Suprapubic skin (tissue), 4 donors: ENCODE data around the gene KCNH1. TPM values are rescaled to one million over a fixed set of nuclear protein-coding genes. Genes with fewer than 3 reads are reported as not detected.

Experiments
- DNase-seq, 2 donors: peaks; one replicate each; pipeline ENCODE4 v3.0.0-alpha.2; 2019; ENCODE audit warnings: low spot score in 2 of 2
- H3K27ac ChIP-seq: fragments of 200-600 bp; sonication (generic); one replicate; pipeline ENCODE4 v1.5.1; 2019
- H3K27me3 ChIP-seq: fragments of 200-600 bp; sonication (generic); one replicate; pipeline ENCODE4 v1.5.1; 2019
- H3K36me3 ChIP-seq: fragments of 200-600 bp; sonication (generic); one replicate; pipeline ENCODE4 v1.5.1; 2019
- H3K4me1 ChIP-seq: fragments of 200-600 bp; sonication (generic); one replicate; pipeline ENCODE4 v1.5.1; 2019
- H3K4me3 ChIP-seq: fragments of 200-600 bp; sonication (generic); one replicate; pipeline ENCODE4 v1.5.1; 2019; ENCODE audit warnings: mild to moderate bottlenecking
- H3K9me3 ChIP-seq: fragments of 200-600 bp; sonication (generic); one replicate; pipeline ENCODE4 v1.5.1; 2019
- EP300 ChIP-seq: sonication (generic); formaldehyde crosslinking; IDR thresholded peaks from one replicate; pipeline ENCODE4 v1.6.1; 2017; ENCODE audit warnings: antibody characterized with exemption
- POLR2A ChIP-seq, 2 donors: fragments of 450-650 bp; IDR thresholded peaks; one replicate each; pipeline ENCODE4 v1.6.1; 2017; ENCODE audit warnings: antibody characterized with exemption in 2 of 2, mild to moderate bottlenecking in 2 of 2, moderate library complexity in 2 of 2
- POLR2AphosphoS5 ChIP-seq, 3 donors: sonication (generic); formaldehyde crosslinking; IDR thresholded peaks; one replicate each; pipeline ENCODE4 v1.6.1; 2017; ENCODE audit warnings: antibody characterized with exemption in 3 of 3
- WGBS: methylation state at CpG from one replicate; pipeline ENCODE4 v1.1.5; 2018; 5-methylcytosine and 5-hydroxymethylcytosine counted together
- total RNA-seq, 4 donors: library from RNA; depleted of rRNA; stranded (reverse); fragments of >200 nt; gene quantifications; one replicate each; pipeline ENCODE4 v1.1.0, GENCODE V29; 2016
- TF ChIP-seq, protein P1 (sequence below), 2 donors: fragments of 200-600 bp in 1 of 2; fragments of 450-650 bp in 1 of 2; sonication (generic) in 1 of 2; IDR thresholded peaks; one replicate each; pipeline ENCODE4 v1.5.1; 2016 to 2019; ENCODE audit warnings: antibody characterized with exemption in 2 of 2, mild to moderate bottlenecking in 1 of 2, moderate library complexity in 1 of 2

KCNH1 gene
- total RNA-seq, 4 donors from 2014 or later: 1.1 TPM; not detected in 3

DNA sequence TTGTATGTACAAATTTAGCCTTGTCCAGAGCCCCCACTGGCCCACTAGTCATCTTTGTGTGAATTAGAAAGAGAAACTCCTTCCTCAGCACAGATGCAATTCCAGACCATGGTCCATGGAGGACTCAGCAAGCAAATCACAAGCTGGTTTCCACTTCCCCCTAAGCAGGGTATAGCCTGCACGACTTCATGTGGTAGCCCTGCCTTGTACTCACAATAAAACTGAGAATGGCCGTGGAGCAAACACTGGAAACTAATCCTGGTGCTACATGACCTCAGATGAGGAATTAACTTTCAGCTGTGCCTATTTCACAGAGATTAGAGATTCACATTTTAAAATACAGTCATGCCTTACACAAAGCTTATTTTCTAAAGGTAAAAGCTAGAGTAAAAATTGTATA, 32.5 kb downstream of the KCNH1 start:
- TF ChIP-seq POLR2AphosphoS5 (IDR thresholded peaks at IDR 0.05) (no peak), POLR2A (IDR thresholded peaks at IDR 0.05) (no peak), EP300 (no peak)
- TF ChIP-seq, protein P1, sequence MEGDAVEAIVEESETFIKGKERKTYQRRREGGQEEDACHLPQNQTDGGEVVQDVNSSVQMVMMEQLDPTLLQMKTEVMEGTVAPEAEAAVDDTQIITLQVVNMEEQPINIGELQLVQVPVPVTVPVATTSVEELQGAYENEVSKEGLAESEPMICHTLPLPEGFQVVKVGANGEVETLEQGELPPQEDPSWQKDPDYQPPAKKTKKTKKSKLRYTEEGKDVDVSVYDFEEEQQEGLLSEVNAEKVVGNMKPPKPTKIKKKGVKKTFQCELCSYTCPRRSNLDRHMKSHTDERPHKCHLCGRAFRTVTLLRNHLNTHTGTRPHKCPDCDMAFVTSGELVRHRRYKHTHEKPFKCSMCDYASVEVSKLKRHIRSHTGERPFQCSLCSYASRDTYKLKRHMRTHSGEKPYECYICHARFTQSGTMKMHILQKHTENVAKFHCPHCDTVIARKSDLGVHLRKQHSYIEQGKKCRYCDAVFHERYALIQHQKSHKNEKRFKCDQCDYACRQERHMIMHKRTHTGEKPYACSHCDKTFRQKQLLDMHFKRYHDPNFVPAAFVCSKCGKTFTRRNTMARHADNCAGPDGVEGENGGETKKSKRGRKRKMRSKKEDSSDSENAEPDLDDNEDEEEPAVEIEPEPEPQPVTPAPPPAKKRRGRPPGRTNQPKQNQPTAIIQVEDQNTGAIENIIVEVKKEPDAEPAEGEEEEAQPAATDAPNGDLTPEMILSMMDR (IDR thresholded peaks at IDR 0.05): no peak
- 69% methylated on average over 2 of the region's 2 CpGs for WGBS
- Histone ChIP-seq H3K27ac (no peak overlapping the region), H3K4me1 (no peaks in the 10 kb centered on the region), H3K27me3 (no peaks in the 10 kb centered on the region), H3K9me3 (no peaks in the 10 kb centered on the region), H3K36me3 (no peaks in the 10 kb centered on the region), H3K4me3 (no peak overlapping the region)
- DNase-seq: no peak

DNA sequence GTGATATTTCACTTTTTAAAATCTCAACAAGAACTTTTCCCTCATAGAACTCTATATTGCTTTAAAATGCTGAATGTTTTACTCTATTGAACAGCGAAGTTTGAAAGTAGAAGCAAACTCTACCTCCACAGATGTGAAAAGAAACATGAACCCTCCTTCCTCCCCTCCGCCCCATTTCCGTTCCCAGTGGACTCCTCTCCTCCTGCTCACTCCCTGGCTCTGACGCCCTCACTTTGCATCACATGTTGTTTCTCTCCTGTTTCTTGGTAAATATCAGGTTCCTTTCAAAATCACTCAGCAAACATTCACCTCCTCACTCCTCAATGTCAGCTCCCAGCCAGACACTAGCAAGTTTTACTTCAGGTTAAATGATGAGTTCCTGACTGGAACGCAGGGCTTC, 34.6 kb downstream of the KCNH1 start:
- H3K27me3 ChIP-seq: no peaks in the 10 kb centered on the region
- no peak overlapping the region for H3K4me3 ChIP-seq
- TF ChIP-seq EP300: no peak
- TF ChIP-seq, protein P1 (IDR thresholded peaks at IDR 0.05): no peak
- no peak for TF ChIP-seq POLR2AphosphoS5 (IDR thresholded peaks at IDR 0.05)
- TF ChIP-seq POLR2A (IDR thresholded peaks at IDR 0.05): no peak
- DNase-seq: no peak
- no peaks in the 10 kb centered on the region for H3K9me3 ChIP-seq
- H3K36me3 ChIP-seq: no peaks in the 10 kb centered on the region
- WGBS: 64% methylated on average over 5 of the region's 5 CpGs
- H3K4me1 ChIP-seq: no peaks in the 10 kb centered on the region
- H3K27ac ChIP-seq: no peak overlapping the region

DNA sequence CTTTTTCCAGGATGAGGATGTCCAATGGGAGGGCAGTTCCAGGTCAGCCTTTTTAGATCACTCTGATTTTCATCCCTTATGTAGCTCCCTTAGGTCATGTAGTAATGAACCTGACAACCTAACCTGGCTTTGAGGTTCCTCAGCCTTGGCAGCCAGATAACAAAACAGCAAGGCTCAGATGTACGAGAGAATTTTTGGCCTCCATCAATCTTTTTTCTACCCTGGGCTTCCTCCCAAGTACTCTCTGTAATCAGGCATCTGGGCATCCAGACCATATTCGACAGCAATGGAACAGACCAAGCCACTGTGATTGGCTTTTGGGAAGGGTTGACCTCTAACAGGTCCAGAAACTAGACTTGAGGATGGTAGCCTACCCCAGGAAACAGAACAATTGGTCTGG, 38.6 kb downstream of the KCNH1 start:
- TF ChIP-seq POLR2AphosphoS5 (IDR thresholded peaks at IDR 0.05): no peak
- TF ChIP-seq POLR2A (IDR thresholded peaks at IDR 0.05): no peak
- TF ChIP-seq, protein P1 (IDR thresholded peaks at IDR 0.05): no peak
- TF ChIP-seq EP300: no peak
- Histone ChIP-seq H3K36me3 (no peaks in the 10 kb centered on the region), H3K4me1 (no peaks in the 10 kb centered on the region), H3K9me3 (no peaks in the 10 kb centered on the region), H3K4me3 (no peak overlapping the region), H3K27ac (no peak overlapping the region), H3K27me3 (no peaks in the 10 kb centered on the region)
- WGBS: 68% methylated on average over 2 of the region's 2 CpGs
- no peak for DNase-seq

DNA sequence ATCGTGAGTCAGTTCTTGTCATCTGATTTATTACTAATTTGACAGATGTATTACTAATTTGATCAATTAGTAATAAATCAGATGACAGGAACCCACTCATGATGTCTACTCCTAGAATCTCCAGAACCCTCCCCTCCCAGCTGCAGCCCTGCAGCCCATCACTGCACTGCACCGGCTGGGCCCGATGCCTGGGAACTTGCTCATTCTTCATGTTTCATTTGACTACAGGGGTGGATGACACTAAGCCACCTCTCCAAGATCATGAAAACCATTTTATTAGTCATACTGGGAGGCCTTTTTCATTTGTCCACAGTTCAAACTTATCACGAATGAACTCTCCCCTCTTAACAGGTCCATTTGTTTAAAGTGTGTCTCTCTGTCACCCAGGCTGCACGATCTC, 41.0 kb downstream of the KCNH1 start:
- Histone ChIP-seq H3K27me3 (no peaks in the 10 kb centered on the region), H3K9me3 (no peaks in the 10 kb centered on the region), H3K4me3 (no peak overlapping the region), H3K36me3 (no peaks in the 10 kb centered on the region), H3K27ac (no peak overlapping the region), H3K4me1 (no peaks in the 10 kb centered on the region)
- WGBS: 69% methylated on average over 5 of the region's 5 CpGs
- DNase-seq: no peak
- no peak for TF ChIP-seq POLR2A (IDR thresholded peaks at IDR 0.05)
- TF ChIP-seq EP300: no peak

DNA sequence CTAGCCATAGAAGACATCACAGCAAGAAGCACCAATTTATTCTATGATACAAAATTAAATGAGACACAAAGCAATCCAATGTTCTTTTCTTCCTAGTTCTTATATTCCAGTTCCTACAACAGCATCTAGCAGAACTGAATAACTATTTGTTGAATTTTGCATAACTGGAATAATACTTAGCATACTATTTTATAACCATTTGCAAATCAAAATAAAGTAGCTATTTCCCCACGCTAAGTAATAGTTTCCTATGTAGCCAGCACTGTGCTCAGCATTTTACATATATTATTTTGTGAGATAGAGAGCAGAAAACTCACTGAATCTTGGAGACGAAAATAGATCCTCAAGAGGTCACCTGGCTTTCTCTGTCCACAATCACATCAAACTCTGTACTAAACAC, 42.1 kb downstream of the KCNH1 start:
- no peak for DNase-seq
- Histone ChIP-seq H3K36me3 (no peaks in the 10 kb centered on the region), H3K9me3 (no peaks in the 10 kb centered on the region), H3K27ac (no peak overlapping the region), H3K27me3 (no peaks in the 10 kb centered on the region), H3K4me3 (no peak overlapping the region), H3K4me1 (no peaks in the 10 kb centered on the region)
- WGBS: 77% methylated on average over 2 of the region's 2 CpGs
- TF ChIP-seq, protein P1 (IDR thresholded peaks at IDR 0.05): no peak
- TF ChIP-seq EP300 (no peak), POLR2AphosphoS5 (IDR thresholded peaks at IDR 0.05) (no peak), POLR2A (IDR thresholded peaks at IDR 0.05) (no peak)

DNA sequence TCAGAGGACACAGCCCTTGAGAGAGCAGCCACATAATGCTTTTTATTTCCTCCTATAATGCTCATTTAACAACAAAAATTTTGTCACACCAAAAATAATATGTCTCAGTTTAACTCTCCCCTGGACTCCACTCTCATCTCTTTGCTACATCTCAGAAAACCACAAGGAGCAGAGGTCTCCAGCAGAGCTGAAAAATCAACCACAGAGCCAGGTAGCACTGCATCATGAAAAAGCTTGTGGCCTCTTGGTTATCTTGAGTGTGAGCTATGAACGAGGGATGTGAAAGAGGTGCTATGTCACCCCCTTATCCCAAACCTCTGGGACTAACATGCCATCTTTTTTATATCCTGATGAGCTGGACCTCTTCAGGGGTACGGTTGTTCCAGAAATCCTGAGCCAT, 44.4 kb downstream of the KCNH1 start:
- no peaks in the 10 kb centered on the region for H3K9me3 ChIP-seq
- no peak overlapping the region for H3K4me3 ChIP-seq
- no peaks in the 10 kb centered on the region for H3K27me3 ChIP-seq
- 77% methylated on average over 2 of the region's 2 CpGs for WGBS
- no peak overlapping the region for H3K27ac ChIP-seq
- TF ChIP-seq POLR2AphosphoS5 (IDR thresholded peaks at IDR 0.05): no peak
- no peak for TF ChIP-seq POLR2A (IDR thresholded peaks at IDR 0.05)
- TF ChIP-seq, protein P1 (IDR thresholded peaks at IDR 0.05): no peak
- no peak for TF ChIP-seq EP300
- no peak for DNase-seq
- no peaks in the 10 kb centered on the region for H3K36me3 ChIP-seq
- H3K4me1 ChIP-seq: no peaks in the 10 kb centered on the region
